Endothelial cell (in vitro differentiated cells): Measurements from ENCODE around the gene OTC. TPM values are rescaled to one million over a fixed set of nuclear protein-coding genes. Genes with fewer than 3 reads are reported as not detected.
A peak's percentile ranks its signal among the peaks of the same experiment; 100 is the strongest.

Source experiments
- DNase-seq: peaks from one replicate; pipeline ENCODE4 v3.0.0; 2021; ENCODE audit warnings: low spot score
- H3K27ac Mint-ChIP-seq: one replicate; pipeline ENCODE4 v1.8.0; 2021; ENCODE audit warnings: mixed read lengths, inconsistent platforms; ENCODE audit not compliant: unreplicated experiment
- H3K27me3 Mint-ChIP-seq: one replicate; pipeline ENCODE4 v1.8.0; 2021; ENCODE audit warnings: mild to moderate bottlenecking, moderate library complexity, mixed read lengths, inconsistent platforms; ENCODE audit not compliant: unreplicated experiment
- H3K36me3 Mint-ChIP-seq: one replicate; pipeline ENCODE4 v1.8.0; 2021; ENCODE audit warnings: mild to moderate bottlenecking, low read depth, mixed read lengths, inconsistent platforms; ENCODE audit not compliant: unreplicated experiment
- H3K4me1 Mint-ChIP-seq: one replicate; pipeline ENCODE4 v1.8.0; 2021; ENCODE audit warnings: mild to moderate bottlenecking, mixed read lengths, inconsistent platforms; ENCODE audit not compliant: unreplicated experiment
- H3K4me3 Mint-ChIP-seq: one replicate; pipeline ENCODE4 v1.8.0; 2021; ENCODE audit warnings: mild to moderate bottlenecking, mixed read lengths, inconsistent platforms; ENCODE audit not compliant: unreplicated experiment
- H3K9me3 Mint-ChIP-seq: one replicate; pipeline ENCODE4 v1.8.0; 2021; ENCODE audit warnings: mixed read lengths, inconsistent platforms; ENCODE audit not compliant: unreplicated experiment
- CTCF ChIP-seq: fragments of 200-600 bp; sonication (generic); IDR thresholded peaks from one replicate; pipeline ENCODE4 v1.5.0; 2021; ENCODE audit warnings: antibody characterized with exemption; ENCODE audit not compliant: unreplicated experiment
- total RNA-seq: library from RNA; stranded (reverse); fragmentation: NEBNext Ultra II Directional; extraction: Animal tissue kit (Norgen Biotek cat#: 25700); gene quantifications from one replicate; pipeline ENCODE4 v1.2.1, GENCODE V29; 2021; ENCODE audit not compliant: unreplicated experiment

OTC gene
- total RNA-seq, 1 donor from 2014 or later, result not detected

- Mint-ChIP-seq H3K4me3 (peak overlapping the region; percentile 95), H3K27me3 (no peaks in the 10 kb centered on the region), H3K27ac (peak overlapping the region; percentile 99), H3K9me3 (no peaks in the 10 kb centered on the region), H3K4me1 (peaks cover 16% of the 10 kb centered on the region), H3K36me3 (peaks cover 3% of the 10 kb centered on the region)
- no peak for TF ChIP-seq CTCF
- DNase-seq, result no peak
Measured at GRCh38 chrX:38326086-38326485, 26.3 kb upstream of the OTC start.

GRCh38 chrX:38327007-38327774 is 25.2 kb upstream of the OTC start, which contains the start of gene RPGR:
Gene RPGR, minus strand, starts transcription at chrX:38327509. Its CDS starts 142 bp downstream, at chrX:38327367.
- Mint-ChIP-seq H3K36me3 (no peaks in the 10 kb centered on the region), H3K9me3 (no peaks in the 10 kb centered on the region), H3K4me3 (peak within 1 kb of the TSS; percentile 95), H3K4me1 (peaks cover 16% of the 10 kb centered on the region), H3K27ac (peak within 1 kb of the TSS; percentile 99), H3K27me3 (no peaks in the 10 kb centered on the region)
- peak; percentile 57 for TF ChIP-seq CTCF
- DNase-seq, result peak; percentile 89

GRCh38 chrX:38327775-38328081 is 24.7 kb upstream of the OTC start:
- Mint-ChIP-seq H3K4me3 (peak overlapping the region; percentile 95), H3K27ac (no peak overlapping the region)
- TF ChIP-seq CTCF, result no peak

GRCh38 chrX:38332505-38332904 is 19.9 kb upstream of the OTC start:
- no peak for TF ChIP-seq CTCF
- Mint-ChIP-seq H3K9me3 (no peaks in the 10 kb centered on the region), H3K4me3 (no peak overlapping the region), H3K4me1 (peaks cover 32% of the 10 kb centered on the region), H3K27me3 (no peaks in the 10 kb centered on the region), H3K27ac (no peak overlapping the region), H3K36me3 (no peaks in the 10 kb centered on the region)
- no peak for DNase-seq

More at GRCh38 chrX:38327775-38328081, 24.7 kb upstream of the OTC start:
- H3K9me3 Mint-ChIP-seq, result no peaks in the 10 kb centered on the region
- no peaks in the 10 kb centered on the region for H3K36me3 Mint-ChIP-seq
- DNase-seq, result no peak
- H3K27me3 Mint-ChIP-seq, result no peaks in the 10 kb centered on the region
- H3K4me1 Mint-ChIP-seq, result peaks cover 16% of the 10 kb centered on the region

GRCh38 chrX:38335382-38335781 is 17.0 kb upstream of the OTC start:
- DNase-seq, result no peak
- H3K27ac Mint-ChIP-seq, result no peak overlapping the region
- H3K4me3 Mint-ChIP-seq, result no peak overlapping the region
- peaks cover 22% of the 10 kb centered on the region for H3K4me1 Mint-ChIP-seq
- H3K27me3 Mint-ChIP-seq, result no peaks in the 10 kb centered on the region
- H3K9me3 Mint-ChIP-seq, result no peaks in the 10 kb centered on the region
- no peaks in the 10 kb centered on the region for H3K36me3 Mint-ChIP-seq
- no peak for TF ChIP-seq CTCF
